HG03575 (cell line): ENCODE data around the gene HMX2.
"Not testable (repeated sequence)": the region's sequence is repeated elsewhere in the genome, so short reads cannot be mapped to it uniquely, and the experiment has no call there.

ENCODE experiments used
- ATAC-seq: cut with Tn5 transposase; IDR thresholded peaks from one replicate; pipeline ENCODE4 v1.9.1; 2021; ENCODE audit not compliant: unreplicated experiment, insufficient number of reproducible peaks, low FRiP score; ENCODE audit errors: extremely low read depth

HMX2 gene

DNA sequence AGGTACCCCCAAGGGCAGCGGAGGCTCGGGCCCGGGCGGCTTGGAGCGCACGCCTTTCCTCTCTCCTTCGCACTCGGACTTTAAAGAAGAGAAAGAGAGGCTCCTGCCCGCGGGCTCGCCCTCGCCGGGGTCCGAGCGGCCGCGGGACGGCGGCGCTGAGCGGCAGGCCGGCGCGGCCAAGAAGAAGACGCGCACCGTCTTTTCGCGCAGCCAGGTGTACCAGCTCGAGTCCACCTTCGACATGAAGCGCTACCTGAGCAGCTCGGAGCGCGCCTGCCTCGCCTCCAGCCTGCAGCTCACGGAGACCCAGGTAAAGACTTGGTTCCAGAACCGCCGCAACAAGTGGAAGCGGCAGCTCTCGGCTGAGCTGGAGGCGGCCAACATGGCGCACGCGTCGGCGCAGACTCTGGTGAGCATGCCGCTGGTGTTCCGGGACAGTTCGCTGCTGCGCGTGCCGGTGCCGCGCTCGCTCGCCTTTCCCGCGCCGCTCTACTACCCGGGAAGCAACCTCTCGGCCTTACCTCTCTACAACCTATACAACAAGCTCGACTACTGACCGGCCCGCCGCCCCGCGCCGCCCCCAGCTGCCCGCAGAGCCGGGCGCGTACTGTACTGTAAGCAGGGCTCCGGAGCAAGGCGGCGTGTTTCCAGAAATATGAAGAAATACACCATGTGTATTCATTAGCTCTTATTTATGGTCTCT is 1.8 kb downstream of the HMX2 start:
- no peak for ATAC-seq

DNA sequence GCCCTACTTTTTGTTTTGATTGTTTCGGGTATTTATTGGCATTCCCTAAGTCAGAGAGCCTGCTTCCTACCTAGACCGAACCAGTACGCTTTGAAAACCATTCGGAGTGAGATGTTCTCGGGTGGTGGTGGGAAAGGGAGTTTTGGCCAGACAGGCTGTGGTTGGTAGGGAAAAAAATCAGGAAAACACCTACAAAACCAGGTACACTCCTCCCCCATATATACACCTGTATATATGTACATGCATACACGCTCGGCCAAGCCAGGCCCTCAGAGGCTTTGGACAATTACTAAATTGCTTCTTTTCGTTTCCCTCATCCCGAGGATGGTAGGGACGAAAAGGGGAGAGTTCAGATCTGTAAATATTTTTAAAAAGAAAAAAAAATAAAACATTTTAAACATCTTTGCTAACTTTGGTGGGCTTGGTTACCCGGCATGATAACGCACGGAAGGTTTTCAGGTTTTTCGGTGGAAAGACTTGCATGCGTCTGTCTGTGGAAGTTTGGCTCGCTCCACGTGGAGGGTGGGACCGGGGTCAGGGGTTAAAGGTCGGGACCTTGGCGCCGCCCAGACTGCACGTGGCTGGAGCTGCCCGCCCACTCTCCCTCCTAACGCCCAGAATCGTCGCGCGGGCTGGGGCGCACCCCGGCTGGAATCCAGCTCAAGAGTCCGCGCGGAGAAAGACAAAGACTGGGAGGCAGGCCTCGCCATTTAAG is 2.5 kb downstream of the HMX2 start:
- ATAC-seq, result no peak

DNA sequence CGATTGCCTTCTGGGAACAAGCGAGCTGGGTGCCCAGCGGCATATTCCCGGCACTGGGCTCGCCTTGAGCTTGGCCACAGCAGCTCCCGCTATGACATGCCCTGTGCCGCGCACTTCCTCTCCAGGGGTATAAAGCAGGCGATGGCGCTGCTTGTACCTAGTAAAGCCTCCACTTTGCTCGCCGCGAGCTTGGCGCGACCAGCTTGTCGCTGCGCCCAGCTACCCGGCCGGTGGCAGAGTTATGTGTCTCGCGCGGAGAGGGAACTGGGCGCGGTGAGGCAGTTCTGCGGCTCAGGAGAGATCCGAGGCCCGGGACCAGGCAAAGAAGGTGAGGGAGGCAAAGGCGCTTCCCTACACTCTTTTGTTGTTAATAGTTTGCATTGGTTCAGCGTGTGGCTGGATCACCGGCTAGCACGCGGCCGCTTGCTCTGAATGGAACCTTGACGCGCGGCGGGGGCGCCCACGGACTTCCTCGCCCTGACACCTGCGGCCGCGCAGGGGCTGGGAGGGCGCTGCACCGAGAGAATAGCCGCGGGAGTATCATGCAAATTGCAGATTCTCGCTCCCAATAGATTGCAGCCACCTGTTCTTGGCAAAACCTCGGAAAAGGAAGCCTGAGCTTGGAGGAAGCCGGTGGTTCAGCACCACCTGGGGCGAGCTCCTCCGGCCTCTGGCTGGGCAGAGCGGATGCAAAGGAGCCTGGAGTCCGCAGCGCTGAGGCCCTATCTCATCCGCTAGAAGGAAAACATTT is 3.2 kb downstream of the HMX2 start:
- ATAC-seq, result no peak

DNA sequence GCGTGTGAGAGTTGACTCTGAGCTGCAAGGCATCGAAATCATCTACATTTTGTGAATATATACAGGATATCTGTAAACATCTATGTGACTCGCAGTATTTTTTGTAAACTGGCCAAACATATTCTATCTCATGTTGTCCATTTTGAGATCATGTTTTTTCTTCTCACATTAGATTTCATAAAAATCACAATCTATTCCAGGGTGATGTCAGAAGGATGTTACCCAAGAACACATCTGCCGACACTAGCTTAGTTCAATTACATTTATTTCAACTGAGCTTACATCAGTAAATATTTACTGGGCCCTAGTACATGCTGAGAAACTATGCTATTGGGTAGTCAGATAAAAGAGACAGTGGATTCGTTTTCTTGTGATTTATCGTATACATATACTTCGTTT is 3.8 kb downstream of the HMX2 start:
- ATAC-seq, result no peak

DNA sequence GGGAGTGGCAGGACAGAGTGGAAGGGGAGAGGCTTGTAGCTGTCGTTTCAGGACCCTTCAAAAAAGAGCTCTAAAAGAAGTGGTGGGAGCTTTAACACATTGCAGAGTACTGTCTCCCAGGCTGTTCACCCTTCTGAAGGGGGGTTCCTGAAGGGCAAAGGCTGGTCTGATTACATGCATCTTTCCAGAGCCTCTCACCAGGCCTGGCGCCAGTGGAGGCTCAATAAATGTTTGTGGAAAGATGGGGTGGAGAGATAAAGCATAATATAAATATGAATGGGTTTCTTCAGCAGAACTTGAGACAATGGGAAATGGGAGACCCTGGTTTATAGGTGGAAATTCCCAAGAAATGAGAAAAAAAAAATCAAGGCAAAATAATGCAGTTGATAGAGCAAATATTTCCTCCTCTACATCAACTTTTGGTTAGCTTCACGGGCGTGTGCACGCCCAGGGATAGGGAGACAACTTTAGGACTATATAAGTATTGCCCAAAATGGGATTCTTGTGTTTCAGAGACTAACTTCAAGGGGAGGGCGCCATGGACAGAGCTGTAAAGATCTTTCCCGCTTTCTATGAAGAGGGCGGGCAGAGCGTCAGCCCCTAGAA is 5.7 kb downstream of the HMX2 start:
- ATAC-seq, result no peak

DNA sequence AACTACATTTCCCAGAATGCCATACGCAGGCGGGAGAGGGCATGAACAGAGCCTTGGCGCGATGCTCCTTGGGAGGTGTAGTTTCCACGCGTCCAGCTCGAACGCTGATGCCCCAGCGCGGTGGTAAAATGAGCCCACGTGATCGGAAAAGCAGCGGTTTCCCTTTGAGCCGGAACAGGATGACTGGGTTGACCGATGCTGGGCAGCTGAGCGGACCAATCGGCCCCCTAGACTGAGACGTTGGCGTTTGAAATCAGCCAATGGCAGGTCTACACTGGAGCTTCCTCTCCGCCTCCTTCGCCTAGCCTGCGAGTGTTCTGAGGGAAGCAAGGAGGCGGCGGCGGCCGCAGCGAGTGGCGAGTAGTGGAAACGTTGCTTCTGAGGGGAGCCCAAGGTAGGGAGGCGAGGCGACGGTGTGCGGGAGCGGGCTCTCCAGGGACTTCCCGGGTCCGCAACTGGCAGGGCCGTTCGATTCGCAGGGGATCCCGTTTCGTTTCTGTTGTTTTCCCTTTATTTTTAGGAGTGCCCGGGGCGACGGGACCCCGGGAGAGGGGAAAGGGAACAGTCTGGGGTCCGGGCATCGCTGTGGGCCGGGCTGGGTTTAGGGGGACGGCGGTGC is 6.3 kb downstream of the HMX2 start, which contains the start of gene BUB3:
TSS of gene BUB3 (plus strand) at position 311 of the 619 bp plus-strand sequence. CDS start 516 bp downstream, outside the sequence.
- peak; percentile 83 for ATAC-seq

DNA sequence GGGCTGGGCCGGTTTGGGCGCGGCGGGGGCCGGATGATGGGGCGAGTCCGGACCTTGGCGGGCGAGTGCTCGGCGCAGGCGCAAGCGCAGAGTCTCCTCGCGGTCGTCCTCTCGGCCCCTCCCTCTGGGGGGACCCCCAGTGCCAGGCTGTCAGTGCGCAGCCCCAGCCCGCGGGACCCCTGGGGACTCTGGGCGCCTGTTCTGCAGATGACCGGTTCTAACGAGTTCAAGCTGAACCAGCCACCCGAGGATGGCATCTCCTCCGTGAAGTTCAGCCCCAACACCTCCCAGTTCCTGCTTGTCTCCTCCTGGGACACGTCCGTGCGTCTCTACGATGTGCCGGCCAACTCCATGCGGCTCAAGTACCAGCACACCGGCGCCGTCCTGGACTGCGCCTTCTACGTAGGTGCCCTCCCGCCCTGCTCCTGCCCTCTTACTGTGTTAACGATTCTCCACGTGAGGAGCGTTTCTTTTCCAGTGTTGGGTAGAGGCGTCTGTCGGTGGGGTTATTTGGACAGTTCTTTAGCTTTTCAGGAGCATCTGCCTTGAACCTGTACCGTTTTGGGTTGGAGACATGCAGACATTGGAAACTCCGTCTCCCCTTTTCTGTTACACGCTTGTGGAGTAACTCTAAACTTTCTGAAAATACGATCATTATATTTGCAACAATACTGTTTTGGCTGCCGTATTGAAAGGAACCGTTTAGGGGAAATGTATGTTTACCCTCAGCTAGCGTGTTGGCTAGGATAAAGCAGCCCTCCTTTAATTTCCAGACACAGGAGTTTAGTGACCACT is 7.0 kb downstream of the HMX2 start:
- ATAC-seq, result no peak

DNA sequence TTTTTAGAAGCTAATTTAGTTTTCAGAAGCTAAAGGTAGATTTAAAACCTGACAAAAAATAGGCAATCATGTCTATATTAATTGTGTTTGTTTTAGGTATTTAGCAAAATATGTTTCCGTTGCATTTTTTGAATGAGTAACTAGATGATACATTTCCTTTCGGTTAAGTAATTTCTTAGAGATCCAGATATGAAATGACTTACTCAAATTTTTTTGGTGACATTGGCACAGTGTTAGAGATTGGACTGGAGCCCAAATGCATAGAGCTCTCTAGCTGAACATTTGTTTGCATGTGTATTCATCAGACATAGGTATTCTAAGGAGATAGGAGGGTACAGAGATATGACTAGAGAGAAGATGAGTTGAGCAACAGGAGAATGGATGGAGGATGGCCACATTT is 8.1 kb downstream of the HMX2 start:
- ATAC-seq, result no peak

DNA sequence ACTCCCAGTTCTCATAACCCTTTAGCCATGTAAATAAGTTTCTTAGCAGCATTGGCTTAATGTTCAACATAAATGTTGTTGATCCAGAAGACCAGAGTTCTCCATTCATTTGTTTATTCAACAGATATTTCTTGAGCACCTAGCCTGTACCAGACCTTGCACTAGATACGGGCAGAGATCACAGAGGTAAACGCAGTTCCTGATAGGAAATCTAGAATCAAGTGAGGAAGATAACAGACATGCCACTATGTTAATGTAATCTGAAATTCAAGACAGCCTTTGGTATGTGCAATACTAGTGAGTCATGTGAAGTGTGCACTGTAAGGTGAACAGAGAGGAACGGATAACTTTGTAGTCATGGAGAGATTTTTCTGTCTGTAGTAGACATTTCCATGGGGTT is 9.3 kb downstream of the HMX2 start:
- ATAC-seq, result no peak

DNA sequence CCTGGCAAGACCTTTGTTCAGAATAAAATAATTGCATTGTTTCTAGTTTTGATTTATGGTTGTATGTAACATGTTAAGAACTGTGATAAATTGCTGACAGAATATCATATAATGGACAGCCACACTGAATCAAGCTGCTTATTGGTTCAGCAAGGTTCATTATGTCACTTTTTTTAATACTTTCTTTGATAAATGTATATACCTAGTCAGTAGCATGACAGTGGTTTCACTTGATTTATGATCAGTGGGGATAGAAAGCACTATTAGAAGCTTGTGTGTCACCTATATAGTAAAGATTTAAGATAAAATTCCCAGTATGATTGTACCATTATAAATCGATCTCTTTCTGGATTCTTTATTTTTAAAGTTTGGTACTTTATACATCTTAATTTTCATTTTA is 10.7 kb downstream of the HMX2 start:
- ATAC-seq, result no peak

DNA sequence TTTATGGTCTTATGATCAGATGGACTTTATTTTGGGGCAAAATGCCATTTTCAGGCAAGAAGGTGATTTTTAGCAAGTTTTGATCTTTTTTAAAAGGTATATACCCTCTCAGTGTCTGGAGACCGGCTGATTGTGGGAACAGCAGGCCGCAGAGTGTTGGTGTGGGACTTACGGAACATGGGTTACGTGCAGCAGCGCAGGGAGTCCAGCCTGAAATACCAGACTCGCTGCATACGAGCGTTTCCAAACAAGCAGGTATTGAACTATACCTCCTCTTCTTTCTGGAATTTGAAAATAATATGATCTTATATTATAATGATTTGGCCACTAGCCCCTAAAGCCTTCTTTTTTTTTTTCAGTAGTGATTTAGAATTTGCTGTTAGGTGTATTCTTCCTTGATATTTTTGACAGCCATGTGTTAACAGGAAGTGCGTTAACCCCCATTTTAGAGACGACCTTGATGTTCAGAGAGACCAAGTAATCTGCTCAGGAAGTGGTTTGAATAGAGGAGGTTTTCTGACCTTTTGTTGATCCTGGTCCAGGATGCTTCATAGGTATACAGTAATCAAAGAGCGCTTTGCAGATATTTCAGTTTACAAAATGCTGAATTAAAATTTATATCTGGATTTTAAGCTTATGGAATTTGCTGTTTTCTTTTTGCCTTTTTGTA is 12.5 kb downstream of the HMX2 start:
- ATAC-seq, result no peak

DNA sequence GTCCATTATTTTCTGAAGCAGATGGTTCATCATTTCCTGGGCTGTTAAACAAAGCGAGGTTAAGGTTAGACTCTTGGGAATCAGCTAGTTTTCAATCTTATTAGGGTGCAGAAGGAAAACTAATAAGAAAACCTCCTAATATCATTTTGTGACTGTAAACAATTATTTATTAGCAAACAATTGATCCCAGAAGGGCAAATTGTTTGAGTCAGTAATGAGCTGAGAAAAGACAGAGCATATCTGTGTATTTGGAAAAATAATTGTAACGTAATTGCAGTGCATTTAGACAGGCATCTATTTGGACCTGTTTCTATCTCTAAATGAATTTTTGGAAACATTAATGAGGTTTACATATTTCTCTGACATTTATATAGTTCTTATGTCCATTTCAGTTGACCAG is 16.4 kb downstream of the HMX2 start:
- no peak for ATAC-seq

DNA sequence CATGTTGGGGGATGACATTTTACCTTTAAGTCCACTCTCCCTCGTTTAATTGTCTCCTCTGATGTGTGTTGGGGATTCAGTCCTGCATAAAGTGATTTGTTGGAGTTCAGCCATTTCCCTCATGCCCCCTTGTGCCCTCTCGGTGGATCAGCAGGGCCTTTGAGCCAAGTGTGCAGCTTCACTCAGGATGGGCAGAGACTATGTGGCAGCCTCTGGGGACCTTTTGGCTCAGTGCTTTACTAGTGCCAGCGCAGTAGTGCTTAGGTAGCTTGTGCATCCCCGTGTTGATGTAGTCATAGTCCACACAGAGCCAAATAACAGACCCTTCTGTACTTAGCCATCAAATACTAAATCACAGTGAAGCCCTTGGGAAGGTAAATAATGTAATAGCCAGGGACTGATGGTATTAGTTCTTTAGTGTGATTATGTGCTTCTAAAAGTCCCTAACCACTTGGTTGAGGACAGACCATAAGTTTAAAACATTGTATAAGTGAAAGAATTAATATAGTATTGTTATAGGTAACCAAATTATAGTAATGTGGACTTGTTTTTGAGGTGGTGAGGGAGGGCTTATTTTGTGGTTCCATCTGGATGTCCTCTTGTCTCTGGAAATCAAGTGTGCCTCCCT is 17.6 kb downstream of the HMX2 start:
- no peak for ATAC-seq

DNA sequence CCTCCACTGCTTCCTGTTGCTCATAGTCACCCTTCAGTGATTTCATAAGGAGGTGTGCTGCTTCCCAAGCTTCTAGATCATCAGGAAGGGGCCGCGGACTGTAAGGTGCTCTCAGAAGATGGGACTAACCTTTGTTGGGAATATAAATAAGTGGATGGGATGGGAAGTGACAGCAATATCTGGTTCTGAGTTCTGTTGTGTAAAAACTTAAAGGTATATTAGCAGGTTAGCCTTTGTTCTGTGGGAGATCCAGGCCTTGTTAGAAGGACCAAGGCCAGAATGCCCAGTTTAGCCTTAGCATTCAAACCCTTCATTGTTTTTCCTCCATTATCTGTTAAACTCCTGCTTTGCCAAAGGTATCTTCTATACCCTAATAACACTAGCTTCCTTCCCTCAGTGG is 18.7 kb downstream of the HMX2 start:
- no peak for ATAC-seq

DNA sequence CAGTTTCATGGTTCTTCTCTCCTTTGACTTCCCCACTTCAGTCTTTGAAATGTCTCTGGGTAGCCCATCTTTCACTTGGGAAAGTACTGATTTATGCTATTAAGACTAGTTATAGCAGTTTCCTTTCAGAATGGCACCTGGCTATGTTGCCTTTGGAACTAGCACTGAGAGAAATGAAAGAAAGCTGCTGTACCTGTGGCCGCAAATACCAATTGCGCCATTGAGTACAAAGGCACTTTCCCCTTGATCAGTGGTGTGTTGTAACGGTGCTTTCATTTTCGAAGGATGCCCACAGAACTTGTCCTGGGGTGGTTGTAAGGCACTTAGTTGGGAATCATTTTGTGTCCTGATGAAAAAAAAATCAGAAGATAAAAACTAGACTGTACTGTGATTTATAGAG is 23.0 kb downstream of the HMX2 start:
- ATAC-seq, result no peak

DNA sequence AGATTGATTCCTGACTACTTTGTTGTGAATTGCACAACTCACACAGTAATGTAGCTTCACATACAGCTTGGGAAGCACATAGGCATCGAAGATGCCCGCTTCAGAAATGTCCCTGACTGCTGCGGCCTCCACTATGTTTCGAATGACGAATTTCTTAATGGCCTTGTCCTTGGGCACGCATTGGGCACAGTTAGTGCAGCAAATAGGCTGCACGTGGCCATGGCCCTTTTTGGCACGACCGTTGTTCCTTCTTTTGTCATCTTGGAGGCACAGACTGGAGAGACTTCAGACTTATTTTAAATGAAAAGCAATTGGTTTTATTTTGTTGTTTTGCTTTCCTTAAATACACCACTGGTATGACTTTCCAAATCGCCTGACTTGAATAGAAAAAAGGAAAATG is 23.7 kb downstream of the HMX2 start:
- ATAC-seq, result not testable (repeated sequence)
